GM19043 (cell line): ENCODE results near the gene MRPS14.

Experiments
- ATAC-seq: cut with Tn5 transposase; IDR thresholded peaks from one replicate; pipeline ENCODE4 v1.9.1; 2021; ENCODE audit warnings: low read depth; ENCODE audit not compliant: unreplicated experiment

The MRPS14 gene

GRCh38 chr1:174988986-174989385 lies 34.2 kb downstream of the MRPS14 start:
- ATAC-seq = peak; percentile 60

DNA sequence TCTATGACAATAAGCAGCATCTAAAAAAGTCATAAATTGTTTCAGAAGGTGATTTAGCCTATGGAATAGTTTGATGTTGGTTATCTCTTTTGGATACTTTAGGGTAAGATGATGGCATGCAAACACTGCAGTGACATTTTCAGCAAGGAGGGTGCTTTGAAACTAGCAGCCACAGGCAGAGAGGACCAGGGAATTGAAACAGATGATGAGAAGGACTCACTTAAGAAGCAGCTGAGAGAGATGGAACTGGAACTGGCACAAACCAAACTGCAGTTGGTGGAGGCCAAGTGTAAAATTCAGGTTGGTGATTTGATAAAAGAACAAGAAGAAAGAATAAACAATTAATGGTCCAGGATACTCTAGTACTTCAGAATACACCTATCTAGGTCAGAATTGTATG lies 34.7 kb downstream of the MRPS14 start:
- ATAC-seq = no peak

DNA sequence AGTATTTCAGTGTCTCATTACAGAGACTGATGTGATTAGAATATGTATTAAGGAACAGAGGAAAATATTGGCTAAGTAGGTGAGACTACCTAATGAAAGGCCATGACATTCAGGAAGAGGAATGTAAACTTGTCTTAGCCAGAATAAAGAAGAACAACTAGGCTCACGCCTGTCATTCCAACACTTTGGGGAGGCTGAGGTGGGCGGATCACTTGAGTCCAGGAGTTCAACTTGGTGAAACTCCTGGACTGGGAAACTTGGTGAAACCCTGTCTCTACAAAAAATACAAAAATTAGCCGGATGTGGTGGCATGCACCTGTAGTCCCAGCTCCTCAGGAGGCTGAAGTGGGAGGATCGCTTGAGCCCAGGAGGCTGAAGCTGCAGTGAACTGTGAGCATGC lies 38.3 kb downstream of the MRPS14 start:
- no peak for ATAC-seq

DNA sequence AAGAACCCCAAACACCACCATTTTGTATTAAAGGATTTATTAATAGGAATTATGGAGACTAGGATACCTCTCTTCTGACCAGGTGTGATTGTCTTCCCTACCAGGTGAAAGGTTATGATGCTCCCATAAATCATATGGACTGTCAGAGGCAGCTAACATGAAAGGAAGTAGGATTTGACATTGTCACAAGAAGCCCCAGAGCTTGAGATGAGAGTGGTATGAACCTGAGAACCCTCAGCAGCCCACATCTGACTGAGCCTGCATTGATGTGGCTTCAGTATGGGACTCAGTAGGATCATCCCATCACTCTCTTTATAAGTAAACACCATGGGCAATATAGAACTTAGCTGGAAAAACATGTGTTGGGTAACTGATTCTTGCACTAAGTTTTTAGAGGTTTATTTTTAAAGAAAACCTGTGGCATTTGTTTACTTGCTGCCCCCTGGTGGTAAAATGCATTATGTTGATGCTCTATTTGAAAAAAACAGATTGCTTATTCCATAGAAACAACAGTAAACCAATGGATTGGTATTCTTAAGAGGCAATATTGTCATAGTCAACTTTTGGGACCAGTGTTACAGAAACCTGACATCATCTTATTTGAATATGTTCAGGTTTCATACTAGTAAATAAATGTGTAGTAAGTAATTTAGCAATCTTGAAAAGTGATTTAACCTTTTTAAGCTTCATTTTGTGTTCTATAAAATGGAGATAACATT lies 40.1 kb downstream of the MRPS14 start:
- ATAC-seq = no peak

- no peak for ATAC-seq
Measured at GRCh38 chr1:174976436-174977108, 46.7 kb downstream of the MRPS14 start.

GRCh38 chr1:174975764-174976163 lies 47.5 kb downstream of the MRPS14 start:
- no peak for ATAC-seq

- no peak for ATAC-seq
Measured at GRCh38 chr1:174974711-174975119, 48.5 kb downstream of the MRPS14 start.

- ATAC-seq = no peak
Measured at GRCh38 chr1:174971902-174972301, 51.3 kb downstream of the MRPS14 start.

GRCh38 chr1:174971466-174971865 lies 51.8 kb downstream of the MRPS14 start:
- no peak for ATAC-seq

DNA sequence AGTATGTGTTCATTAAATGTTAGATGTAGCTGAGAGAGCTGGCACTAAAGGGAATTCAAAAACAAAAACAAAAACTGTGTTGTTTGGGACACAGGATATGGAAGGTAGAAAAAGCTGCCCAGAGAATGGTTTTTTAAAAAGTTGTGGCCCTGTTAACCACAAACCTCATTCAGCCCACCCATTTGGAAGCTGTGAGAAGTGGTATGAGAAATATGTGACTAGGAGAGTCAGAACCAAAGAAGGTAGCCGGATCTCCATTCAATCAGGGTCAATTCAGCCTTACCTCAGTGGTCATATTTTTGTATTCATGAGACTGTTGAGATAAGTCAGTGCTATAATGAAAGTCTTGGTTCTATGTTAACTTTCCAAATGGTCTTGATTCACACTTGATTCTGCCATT lies 53.2 kb downstream of the MRPS14 start:
- no peak for ATAC-seq

DNA sequence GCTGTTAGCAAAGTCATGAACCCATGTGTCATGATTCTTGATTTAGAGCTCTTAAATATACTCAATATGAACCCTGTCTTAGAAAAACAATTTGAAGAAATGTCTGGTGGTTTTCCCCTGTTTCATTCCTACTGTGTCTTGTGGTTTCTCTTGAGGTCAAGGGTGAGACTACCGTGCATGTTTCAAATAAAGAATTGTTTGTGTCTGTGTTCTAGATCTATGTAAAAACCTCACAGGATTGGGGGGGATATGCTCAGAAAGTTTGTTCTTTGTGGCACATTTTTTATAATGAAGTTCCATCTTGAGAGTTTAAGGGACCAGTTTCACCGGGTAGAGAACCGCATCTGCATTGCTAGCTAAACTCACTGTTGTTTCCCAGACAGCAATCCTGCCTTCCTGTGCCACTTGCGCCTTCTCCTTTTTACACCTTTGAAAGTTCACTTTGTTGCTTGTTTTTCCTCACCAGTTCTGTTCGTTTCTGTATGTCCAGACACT lies 54.4 kb downstream of the MRPS14 start:
- peak; percentile 71 for ATAC-seq

GRCh38 chr1:174967845-174968705 lies 55.1 kb downstream of the MRPS14 start:
- ATAC-seq = no peak

DNA sequence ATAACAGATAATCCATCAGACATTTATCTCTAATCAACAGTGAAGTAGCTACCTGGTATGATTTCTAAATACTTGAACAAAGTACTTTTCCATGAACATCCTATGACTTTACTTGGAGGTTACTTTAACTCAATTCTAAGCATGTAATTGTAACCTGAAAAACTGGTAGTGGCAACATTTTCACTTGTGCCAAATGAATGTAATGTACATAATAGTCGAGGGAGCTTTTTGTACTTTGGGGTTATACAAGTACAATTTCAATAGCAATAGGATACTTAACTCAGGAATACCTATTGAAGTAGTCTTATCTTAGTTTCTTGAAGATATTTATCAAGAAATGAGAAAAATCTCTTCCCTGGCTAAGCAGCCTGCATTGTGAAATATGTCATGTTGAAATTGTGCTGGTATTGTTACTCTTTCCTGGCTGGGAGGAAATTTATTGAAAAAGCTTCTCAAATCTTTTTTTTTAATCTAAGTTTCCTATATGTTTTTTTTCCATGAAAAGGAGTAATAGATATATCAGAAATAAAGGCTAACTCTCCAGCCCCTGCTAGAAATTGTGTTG lies 57.1 kb downstream of the MRPS14 start:
- ATAC-seq = no peak

- no peak for ATAC-seq
Measured at GRCh38 chr1:174965362-174966007, 57.7 kb downstream of the MRPS14 start.

DNA sequence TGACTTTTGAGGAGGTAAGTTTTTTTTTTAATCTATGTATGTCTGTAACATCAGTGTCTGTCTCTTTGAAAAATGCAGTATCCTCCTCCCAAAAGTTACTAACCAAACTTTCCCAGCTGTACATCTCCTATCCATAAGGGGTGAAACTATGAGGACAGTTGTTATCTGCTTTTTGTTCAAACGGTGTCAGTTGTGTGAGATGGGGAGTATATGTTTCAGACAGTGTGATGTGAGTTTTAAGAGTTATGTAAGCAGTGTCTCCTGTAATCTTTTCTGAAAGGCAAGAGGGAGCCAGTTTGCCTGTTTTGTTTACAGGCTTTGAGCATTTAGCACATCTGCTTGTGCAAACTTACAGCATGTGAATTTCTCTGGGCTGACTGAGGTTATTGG lies 58.3 kb downstream of the MRPS14 start:
- ATAC-seq = no peak

- ATAC-seq = no peak
Measured at GRCh38 chr1:174964261-174964971, 58.8 kb downstream of the MRPS14 start.

DNA sequence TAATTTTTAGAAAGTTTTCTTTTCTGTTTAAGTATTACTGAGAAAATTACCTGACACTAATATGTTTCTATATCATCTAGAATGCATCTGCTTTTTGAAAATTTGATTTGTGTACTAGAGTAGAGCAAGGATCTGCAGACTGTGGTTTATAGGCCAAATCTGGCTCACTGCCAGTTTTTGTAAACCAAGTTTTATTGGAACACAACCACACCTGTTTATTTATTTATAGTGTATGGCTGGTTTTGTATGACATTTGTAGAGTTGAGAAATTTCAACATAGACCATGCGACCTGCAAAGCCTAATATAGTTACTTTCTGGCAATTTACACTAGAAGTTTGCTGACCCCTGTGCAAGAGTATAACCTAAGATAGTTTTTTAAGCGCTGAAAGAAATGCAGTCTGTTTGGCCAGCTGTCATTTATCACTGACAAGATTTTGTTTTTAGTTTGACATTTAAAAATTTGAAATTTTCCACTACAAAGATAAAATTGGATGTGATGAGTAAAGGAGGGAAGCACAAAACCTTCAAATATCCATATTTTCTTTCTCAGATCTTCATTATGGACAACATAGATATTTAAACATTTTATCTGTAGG lies 59.6 kb downstream of the MRPS14 start:
- ATAC-seq = no peak
